Muscle of leg (tissue), 11 donors: ENCODE results near the gene ME3. TPM values are rescaled to one million over a fixed set of nuclear protein-coding genes. Genes with fewer than 3 reads are reported as not detected.

ENCODE experiments used
- DNase-seq: peaks from one replicate; pipeline ENCODE4 v3.0.0; 2013
- H3K27ac ChIP-seq: one replicate; pipeline ENCODE4 v1.5.1; 2013; ENCODE audit warnings: mild to moderate bottlenecking, low read length, control low read depth
- H3K27me3 ChIP-seq: one replicate; pipeline ENCODE4 v1.6.1; 2013; ENCODE audit warnings: low read length; ENCODE audit not compliant: control insufficient read depth, insufficient read depth
- H3K36me3 ChIP-seq: one replicate; pipeline ENCODE4 v1.6.1; 2013; ENCODE audit warnings: low read length; ENCODE audit not compliant: control insufficient read depth, insufficient read depth
- H3K4me1 ChIP-seq: one replicate; pipeline ENCODE4 v1.6.1; 2013; ENCODE audit warnings: low read length; ENCODE audit not compliant: control insufficient read depth, insufficient read depth
- H3K4me3 ChIP-seq: one replicate; pipeline ENCODE4 v1.5.1; 2013; ENCODE audit warnings: low read length, control low read depth
- H3K9me3 ChIP-seq: replicated peaks from 2 replicates; pipeline ENCODE4 v1.6.1; 2013; ENCODE audit warnings: low read depth, low read length; ENCODE audit not compliant: control insufficient read depth
- WGBS: methylation state at CpG from one replicate; pipeline ENCODE4 v1.1.5; 2013; ENCODE audit warnings: missing lambda C conversion rate; ENCODE audit not compliant: insufficient coverage; 5-methylcytosine and 5-hydroxymethylcytosine counted together
- polyA plus RNA-seq, 8 donors: library from polyadenylated mRNA; unstranded; fragments of 120-200 nt; gene quantifications; one replicate each; pipeline versions ENCODE4 v1.2.1 to v1.2.3, GENCODE V29; 2013; ENCODE audit warnings: inconsistent platforms in 1 of 8, low replicate concordance in 1 of 8; ENCODE audit not compliant: insufficient read length in 8 of 8, insufficient read depth in 1 of 8
- total RNA-seq: library from RNA; stranded (reverse); fragments of 120-200 nt; gene quantifications from one replicate; pipeline ENCODE4 v1.2.4, GENCODE V29; 2013

Gene ME3
- total and polyA plus RNA-seq, 9 donors, result 7.0 to 12.4 (median 9.9) TPM

- no CpG with 5 or more reads among the region's 2 CpGs for WGBS
- Histone ChIP-seq H3K36me3 (no peaks in the 10 kb centered on the region), H3K9me3 (no peaks in the 10 kb centered on the region), H3K27me3 (no peaks in the 10 kb centered on the region), H3K4me1 (no peaks in the 10 kb centered on the region), H3K27ac (no peak overlapping the region), H3K4me3 (no peak overlapping the region)
- no peak for DNase-seq
Measured at GRCh38 chr11:86396396-86396795, 276.0 kb downstream of the ME3 start.

DNA sequence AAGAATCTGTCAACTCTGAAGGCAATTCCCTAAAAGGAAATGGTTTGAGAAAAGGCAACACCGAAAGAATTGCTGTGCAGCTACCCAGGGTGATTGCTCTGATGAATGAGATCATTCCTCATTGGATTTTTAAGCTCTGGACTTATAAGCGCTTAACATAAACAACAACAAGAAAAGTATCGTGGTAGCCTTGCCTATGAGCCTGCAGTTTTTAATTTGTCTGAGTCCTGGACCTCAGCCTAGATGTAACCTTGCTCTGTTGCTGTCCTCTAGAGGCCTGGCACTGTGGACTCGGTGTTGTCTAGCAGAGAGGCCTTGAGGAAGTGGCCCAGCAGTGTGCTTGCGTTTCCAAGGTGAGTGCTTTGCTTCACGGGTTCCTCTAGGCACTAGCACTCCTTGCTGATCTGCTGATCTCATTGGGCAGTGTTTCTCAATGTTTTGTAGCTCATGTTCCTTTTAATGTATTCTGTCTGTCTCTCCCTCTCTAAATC is 277.3 kb downstream of the ME3 start:
- WGBS, result 56% methylated on average over 4 of the region's 6 CpGs
- Histone ChIP-seq H3K4me1 (no peaks in the 10 kb centered on the region), H3K27me3 (no peaks in the 10 kb centered on the region), H3K36me3 (no peaks in the 10 kb centered on the region), H3K4me3 (no peak overlapping the region), H3K9me3 (no peaks in the 10 kb centered on the region), H3K27ac (no peak overlapping the region)
- no peak for DNase-seq

Other genes starting within 250 kb of the ME3 start
- 31.4 TPM for gene PRSS23, start 127.9 kb upstream of the ME3 start, total RNA-seq
- gene PRSS23, start 127.9 kb upstream of the ME3 start, polyA plus RNA-seq, result 10 to 100 TPM; 14.5 to 37.5 (median 26.1) TPM